ENCODE results near the gene NNT.

Gene NNT

GRCh38 chr5:43631182-43631910 is 28.4 kb downstream of the NNT start:
- Histone ChIP-seq H3K4me3 (no peak overlapping the region), H3K27me3 (no peaks in the 10 kb centered on the region), H3K4me1 (peaks cover 0 to 57% (median 26%) of the 10 kb centered on the region in 4 donors), H3K36me3 (peaks cover 9 to 17% (median 11%) of the 10 kb centered on the region in 3 donors), H3K9me3 (no peaks in the 10 kb centered on the region), H3K27ac (peak overlapping the region; percentile 9 to 77)
- intact Hi-C loops (cut with DNase I; ENCODE audit: low total_unique reads): no loop called here
- peak; percentile 70 to 73 for TF ChIP-seq CTCF (IDR thresholded peaks at IDR 0.05)
- peak in 1 of 2 donors; percentile 38 for DNase-seq

GRCh38 chr5:43634621-43635020 is 31.6 kb downstream of the NNT start:
- Histone ChIP-seq H3K27me3 (no peaks in the 10 kb centered on the region), H3K27ac (peak overlapping the region; percentile 61 to 77), H3K4me3 (no peak overlapping the region), H3K4me1 (peaks cover 0 to 84% (median 30%) of the 10 kb centered on the region in 4 donors), H3K36me3 (no peaks in the 10 kb centered on the region), H3K9me3 (no peaks in the 10 kb centered on the region)
- intact Hi-C loops (cut with DNase I; ENCODE audit: low total_unique reads): loop anchor here (5.0 kb wide), 1 partner anchor 48 kb away; no protein-coding TSS in a partner anchor
- no peak for TF ChIP-seq CTCF (IDR thresholded peaks at IDR 0.05)
- no peak for DNase-seq

GRCh38 chr5:43635374-43635773 is 32.4 kb downstream of the NNT start:
- intact Hi-C loops (cut with DNase I; ENCODE audit: low total_unique reads): loop anchor here (5.0 kb wide), 1 partner anchor 47 kb away; no protein-coding TSS in a partner anchor
- Histone ChIP-seq H3K36me3 (no peaks in the 10 kb centered on the region), H3K9me3 (no peaks in the 10 kb centered on the region), H3K27me3 (no peaks in the 10 kb centered on the region), H3K4me3 (no peak overlapping the region), H3K27ac (peak overlapping the region; percentile 61 to 77), H3K4me1 (peaks cover 0 to 91% (median 32%) of the 10 kb centered on the region in 4 donors)
- no peak for TF ChIP-seq CTCF (IDR thresholded peaks at IDR 0.05)
- DNase-seq: no peak

GRCh38 chr5:43636076-43636475 is 33.1 kb downstream of the NNT start:
- Histone ChIP-seq H3K27ac (peak overlapping the region; percentile 61 to 77), H3K36me3 (no peaks in the 10 kb centered on the region), H3K4me1 (peaks cover 0 to 95% (median 32%) of the 10 kb centered on the region in 4 donors), H3K9me3 (no peaks in the 10 kb centered on the region), H3K4me3 (no peak overlapping the region), H3K27me3 (no peaks in the 10 kb centered on the region)
- intact Hi-C loops (cut with DNase I; ENCODE audit: low total_unique reads): loop anchor here (5.0 kb wide), 1 partner anchor 46 kb away; no protein-coding TSS in a partner anchor
- DNase-seq: no peak
- no peak for TF ChIP-seq CTCF (IDR thresholded peaks at IDR 0.05)

- no peak overlapping the region for H3K4me3 ChIP-seq
- H3K4me1 ChIP-seq: peaks cover 0 to 99% (median 37%) of the 10 kb centered on the region in 4 donors
- DNase-seq: no peak
- TF ChIP-seq CTCF (IDR thresholded peaks at IDR 0.05): no peak
- H3K27me3 ChIP-seq: no peaks in the 10 kb centered on the region
- intact Hi-C loops (cut with DNase I; ENCODE audit: low total_unique reads): loop anchor here (5.0 kb wide), 1 partner anchor 45 kb away; no protein-coding TSS in a partner anchor
- H3K36me3 ChIP-seq: no peaks in the 10 kb centered on the region
- H3K9me3 ChIP-seq: no peaks in the 10 kb centered on the region
- peak overlapping the region; percentile 61 to 77 for H3K27ac ChIP-seq
These were observed 34.4 kb downstream of the NNT start for GRCh38 chr5:43637416-43637815.
